DMS53 (cell line): Measurements from ENCODE around the gene MAFF.
A peak's percentile ranks its signal among the peaks of the same experiment; 100 is the strongest.
"Not testable (repeated sequence)": the region's sequence is repeated elsewhere in the genome, so short reads cannot be mapped to it uniquely, and the experiment has no call there.

Experiments used
- DNase-seq: peaks from one replicate; lab custom pipeline; 2025; lab: John Stamatoyannopoulos, UW

Gene MAFF

DNA sequence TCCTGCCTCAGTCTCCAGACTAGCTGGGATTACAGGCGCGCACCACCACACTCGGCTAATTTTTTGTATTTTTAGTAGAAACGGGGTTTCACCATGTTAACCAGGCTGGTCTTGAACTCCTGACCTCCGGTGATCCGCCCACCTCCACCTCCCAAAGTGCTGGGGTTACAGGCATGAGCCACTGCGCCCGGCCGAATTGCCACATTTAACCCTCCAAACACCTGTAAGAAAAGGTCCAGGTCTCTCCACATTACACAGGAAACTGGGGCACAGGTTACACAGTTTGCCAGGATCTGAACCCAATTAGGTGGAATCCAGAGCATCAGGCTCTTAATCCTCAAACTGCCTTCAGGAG lies 24.2 kb upstream of the MAFF start:
- DNase-seq, result not testable (repeated sequence)

DNA sequence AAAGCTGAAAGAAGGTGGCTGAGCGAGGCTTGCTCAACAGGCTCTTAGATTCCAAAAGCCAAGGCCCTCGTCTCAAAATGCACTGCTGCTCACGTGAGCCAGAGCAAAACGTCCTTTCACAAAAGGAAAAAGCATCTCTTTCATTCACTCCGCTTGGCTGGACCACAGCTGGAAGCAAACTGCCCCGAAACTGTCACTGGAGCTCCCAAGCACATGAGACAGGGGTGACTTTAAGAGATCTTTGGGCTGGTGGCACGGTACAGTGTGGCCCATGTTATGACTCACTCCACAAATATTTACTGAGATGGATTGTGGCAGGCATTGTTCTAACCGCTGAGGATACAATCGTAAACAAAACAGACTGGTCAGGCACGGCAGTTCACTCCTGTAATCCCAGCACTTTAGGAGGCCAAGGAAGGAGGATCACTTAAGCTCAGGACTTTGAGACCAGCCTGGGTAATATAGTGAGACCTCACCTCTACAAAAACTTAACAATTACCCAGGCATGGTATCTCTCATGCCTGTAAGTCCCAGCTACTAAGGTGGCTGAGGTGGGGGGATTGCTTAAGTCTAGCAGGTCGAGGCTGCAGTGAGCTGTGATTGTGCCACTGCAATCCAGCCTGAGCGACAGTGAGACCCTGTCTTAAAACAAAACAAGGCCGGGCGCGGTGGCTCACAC lies 23.7 kb upstream of the MAFF start:
- peak; percentile 89 for DNase-seq

DNA sequence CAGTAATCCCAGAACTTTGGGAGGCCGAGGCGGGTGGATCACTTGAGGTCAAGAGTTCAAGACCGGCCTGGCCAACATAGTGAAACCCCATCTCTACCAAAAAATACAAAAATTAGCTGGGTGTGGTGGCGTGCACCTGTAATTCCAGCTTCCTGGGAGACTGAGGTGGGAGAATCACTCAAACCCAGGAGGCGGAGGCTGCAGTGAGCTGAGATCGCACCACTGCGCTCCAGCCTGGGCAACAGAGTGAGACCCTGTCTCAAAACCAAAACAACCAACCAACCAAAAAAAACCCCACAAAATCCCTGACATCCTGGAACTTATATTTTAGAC lies 23.2 kb upstream of the MAFF start:
- DNase-seq, result not testable (repeated sequence)

DNA sequence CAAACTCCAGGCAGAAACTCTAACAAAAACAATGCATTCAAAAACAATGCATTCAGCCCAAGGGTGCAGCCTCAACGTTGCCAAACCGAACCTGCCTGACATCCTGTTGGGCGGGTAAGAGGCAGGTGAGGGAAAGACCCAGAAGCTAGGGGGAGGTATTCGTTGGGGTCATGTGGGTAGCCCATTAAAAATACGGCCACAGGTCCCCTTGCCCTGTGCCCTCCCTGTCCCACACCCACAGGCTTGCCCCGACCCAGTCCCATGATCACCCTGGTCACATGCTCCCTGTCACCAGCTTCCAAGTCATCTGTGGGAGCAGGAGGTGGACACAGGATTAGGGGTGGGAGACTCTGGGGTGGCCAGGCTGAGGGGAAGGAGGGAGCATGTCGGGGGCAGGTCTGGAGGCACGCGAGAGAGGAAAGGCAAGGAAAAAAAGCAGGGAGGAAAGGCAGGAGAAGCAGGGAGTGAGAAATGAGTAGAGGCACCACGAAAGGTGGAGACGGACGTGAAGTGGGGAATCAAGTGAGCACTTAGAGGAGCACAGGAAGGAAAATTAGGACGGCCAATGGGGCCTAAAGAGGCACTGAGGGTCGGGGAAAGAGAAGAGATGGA lies 20.8 kb upstream of the MAFF start:
- DNase-seq, result peak; percentile 63

DNA sequence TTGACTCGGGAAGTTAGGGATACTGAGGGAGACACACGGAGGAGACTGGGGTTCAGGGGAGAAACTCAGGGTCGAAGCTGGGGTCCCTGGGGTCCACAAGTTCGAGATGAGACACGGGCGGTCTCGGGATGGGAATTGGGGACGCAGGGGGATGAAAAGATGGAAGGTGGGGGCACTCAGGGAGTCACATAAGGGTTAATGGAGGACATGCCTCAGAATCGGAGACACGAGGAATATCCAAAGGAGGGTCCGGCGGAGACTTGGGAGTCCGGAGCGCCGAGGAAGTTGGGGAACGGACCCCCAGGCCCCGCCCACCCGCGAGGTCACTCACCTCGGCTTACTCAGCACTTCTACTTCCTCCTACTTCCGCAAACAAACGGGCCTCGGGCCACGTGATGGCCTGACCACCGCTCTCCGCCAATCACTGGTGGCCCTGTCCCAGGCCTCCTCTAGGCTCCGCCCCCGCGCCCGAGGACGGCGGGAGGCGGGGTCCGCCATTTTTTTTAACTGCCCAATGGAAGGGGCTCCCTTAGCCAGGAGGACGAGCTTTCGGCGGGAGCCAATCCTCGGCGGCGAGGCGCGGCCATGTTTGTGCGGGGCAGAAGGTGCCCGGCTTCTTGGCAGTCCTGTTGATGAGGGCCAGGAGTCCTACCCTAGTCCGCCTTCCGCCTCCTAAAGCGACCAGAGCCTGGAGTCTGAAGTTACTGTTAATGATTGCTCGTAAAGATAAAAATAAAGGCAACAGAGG lies 20.2 kb upstream of the MAFF start, which contains the start of gene PLA2G6:
PLA2G6 (minus strand) TSS at position 378 of the 748 bp plus-strand sequence. CDS start 12,404 bp downstream, outside the sequence.
- peak; percentile 95 for DNase-seq

DNA sequence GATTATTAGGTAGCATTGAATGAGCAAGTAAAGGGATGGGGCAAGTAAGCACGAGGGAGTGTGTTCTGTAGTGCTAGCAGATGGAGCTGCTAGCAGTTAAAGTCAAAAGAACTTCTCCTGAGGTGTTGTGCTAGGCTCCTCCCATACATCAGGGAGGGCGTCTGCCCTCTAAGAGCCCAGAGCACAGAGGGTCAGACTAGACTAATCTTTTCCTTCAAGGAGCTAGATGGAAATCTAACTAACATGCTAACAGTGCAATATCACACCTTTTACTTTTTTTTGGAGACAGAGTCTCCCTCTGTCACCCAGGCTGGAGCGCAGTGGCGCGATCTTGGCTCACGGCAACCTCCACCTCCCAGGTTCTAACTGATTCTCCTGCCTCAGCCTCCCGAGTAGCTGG lies 17.0 kb upstream of the MAFF start:
- no peak for DNase-seq

DNA sequence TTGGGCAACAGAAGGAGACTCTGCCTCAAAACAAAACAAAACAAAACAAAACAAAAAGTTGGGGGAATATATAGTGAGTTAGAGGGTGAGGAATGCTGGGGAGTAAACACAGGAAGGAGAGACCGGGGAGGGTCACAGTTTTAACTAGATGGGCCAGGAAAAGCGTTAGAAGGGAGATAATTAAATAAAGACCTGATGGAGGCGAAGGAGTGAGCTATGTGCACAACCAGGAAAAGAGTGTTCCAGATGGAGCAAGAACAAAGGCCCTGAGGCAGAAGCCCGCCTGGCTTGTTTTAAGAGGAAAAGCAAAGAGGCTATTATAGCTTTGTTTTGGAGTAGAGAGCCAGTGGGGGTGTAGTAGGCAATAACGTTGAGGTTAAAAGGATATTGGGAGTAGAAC lies 15.4 kb upstream of the MAFF start:
- DNase-seq, result no peak

DNA sequence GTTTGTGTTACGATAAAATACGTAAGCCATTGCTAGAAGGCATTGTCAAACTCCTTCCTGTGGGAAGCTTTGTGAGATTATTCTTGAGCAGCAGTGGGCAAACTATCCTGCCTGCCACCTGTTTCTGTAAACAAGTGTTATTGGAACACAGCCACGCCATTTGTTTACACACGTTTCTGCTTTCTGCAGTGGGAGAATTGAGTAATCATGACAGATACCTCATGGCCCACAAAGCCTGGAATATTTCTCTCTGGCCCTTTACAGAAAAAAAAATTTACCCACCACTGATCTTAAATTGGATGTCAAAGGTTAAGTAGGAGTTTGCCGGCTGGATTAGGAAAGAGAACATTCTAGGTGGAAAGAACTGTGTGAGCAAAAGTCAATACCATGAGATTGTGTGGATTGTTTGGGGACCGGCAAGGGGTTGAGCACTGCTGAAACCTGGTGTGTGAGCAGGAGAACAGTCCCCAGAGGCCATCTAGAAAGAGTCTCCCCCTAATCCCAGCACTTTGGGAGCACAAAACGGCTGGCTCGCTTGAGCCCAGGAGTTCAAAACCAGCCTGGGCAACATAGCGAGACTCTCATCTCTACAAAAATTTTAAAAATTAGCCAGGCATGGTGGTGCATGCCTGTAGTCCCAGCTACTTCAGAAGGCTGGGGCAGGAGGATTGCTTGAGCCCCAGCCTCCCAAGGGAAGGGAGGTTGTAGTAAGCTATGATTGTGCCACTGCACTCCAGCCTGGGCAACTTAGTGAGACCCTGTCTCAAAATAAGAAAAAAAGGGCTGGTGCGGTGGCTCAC lies 14.2 kb upstream of the MAFF start:
- peak; percentile 78 for DNase-seq

DNA sequence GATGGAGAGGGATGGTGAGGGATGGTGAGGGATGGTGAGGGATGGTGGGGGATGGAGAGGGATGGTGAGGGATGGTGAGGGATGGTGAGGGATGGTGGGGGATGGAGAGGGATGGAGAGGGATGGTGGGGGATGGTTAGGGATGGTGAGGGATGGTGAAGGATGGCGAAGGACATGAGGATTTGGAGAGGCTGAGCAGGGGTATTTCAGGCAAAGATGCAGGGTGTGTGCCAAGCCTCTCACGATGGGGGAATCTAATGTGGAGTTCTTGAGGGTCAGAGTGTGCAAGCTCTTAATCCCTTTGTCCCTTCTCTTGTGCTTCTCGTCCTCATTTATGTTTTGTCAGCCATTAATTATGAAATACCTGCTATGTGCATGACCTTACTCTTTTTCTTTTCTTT lies 12.7 kb upstream of the MAFF start:
- DNase-seq, result no peak

DNA sequence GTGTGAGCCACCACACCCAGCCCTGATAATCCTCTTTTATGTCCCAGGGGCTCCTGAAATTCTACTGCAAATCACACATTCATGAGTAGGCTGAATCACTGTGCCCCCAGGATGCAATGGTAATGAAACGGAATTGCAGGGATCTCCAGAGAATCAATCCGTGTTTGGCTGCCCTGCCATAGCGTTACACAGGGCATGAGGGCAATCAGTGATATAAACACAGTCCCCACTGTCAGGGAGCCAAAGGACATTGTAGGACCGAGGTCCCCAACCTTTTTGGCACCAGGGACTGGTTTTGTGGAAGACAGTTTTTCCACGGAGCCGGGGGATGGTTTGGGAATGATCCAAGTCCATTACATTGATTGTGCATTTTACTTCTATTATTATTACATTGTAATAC lies 11.2 kb upstream of the MAFF start:
- DNase-seq, result no peak

DNA sequence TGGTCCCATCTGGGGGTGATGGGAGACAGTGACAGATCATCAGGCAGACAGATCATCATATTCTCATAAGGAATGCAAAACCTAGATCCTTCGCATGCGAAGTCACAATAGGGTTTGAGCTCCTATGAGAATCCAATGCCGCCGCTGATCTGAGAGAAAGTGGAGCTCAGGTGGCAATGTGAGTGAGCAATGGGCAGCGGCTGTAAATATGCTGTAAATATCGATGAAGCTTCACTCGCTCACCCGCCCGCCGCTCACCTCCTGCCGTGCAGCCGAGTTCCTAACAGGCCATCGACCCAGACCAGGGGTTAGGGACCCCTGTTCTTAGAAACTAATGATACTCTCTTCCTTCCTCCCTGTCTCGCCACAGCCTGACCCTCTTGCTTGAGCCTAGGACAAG lies 10.7 kb upstream of the MAFF start:
- DNase-seq, result no peak

DNA sequence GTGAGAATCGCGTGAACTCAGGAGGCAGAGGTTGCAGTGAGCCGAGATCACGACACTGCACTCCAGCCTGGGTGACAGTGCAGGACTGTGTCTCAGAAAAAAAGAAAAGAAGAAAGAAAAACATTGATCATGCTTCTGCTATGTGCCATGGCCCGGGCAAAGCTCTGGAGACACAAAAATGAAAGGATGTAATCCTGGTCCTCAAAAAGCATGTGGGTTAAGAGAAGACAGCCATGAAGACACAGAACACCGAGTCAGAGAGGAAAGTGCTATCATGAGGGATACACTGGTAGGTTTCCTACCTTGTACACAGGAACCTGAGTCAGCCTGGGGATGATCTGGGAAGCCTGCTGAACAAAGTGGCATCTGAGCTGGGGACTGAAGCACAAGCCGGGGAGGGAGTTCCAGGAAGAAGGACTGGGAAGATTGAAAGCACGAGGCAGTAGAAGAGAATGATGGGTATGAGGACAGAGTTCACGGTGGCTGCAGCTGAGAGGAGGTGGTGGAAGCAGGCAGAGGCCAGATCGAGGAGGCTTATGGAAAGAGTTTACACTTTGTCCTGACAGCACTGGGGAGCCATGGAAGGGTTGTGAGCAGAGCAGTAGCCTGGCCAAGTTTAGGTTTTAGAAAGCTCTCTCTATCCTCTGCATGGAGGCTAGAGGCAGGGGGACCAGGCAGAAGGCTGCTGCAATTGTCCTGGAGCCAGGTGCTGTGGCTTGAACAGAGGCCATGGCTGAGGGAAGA lies 9.9 kb upstream of the MAFF start:
- DNase-seq, result no peak

DNA sequence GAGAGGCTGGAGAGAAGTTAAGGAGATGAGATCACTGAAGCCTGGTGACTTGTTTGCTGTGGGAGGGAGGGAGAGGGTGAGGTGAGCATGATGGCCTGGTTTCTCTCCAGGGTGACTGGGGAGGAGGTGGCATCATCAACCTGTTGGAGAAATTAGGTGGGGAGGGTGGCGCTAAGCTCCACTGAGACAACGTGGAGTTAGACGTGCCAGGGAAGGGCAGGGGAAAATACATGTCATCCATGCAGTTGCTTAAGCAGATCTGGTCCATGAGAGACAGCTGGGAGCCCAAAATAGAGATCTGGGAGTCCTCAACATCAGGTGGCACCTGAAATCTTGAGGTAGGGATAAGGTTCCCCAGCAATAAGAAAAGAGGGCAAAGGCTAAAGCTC lies 9.3 kb upstream of the MAFF start:
- no peak for DNase-seq

DNA sequence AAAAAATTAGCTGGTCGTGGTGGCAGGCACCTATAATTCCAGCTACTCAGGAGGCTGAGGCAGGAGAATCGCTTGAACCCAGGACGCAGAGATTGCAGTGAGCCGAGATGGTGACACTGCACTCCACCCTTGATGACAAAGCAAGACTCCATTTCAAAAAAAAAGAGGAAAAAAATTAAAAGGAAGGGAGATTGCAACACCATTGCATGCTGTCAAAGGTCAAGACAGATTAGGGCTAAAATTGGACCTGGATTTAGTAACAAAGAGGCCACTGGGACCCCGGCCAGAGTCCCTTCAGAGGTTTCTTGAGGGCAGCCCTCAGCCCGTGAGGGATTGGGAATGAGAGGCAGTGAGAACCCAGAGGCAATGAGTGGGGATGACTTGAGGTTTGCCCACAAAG lies 8.2 kb upstream of the MAFF start:
- DNase-seq, result no peak

DNA sequence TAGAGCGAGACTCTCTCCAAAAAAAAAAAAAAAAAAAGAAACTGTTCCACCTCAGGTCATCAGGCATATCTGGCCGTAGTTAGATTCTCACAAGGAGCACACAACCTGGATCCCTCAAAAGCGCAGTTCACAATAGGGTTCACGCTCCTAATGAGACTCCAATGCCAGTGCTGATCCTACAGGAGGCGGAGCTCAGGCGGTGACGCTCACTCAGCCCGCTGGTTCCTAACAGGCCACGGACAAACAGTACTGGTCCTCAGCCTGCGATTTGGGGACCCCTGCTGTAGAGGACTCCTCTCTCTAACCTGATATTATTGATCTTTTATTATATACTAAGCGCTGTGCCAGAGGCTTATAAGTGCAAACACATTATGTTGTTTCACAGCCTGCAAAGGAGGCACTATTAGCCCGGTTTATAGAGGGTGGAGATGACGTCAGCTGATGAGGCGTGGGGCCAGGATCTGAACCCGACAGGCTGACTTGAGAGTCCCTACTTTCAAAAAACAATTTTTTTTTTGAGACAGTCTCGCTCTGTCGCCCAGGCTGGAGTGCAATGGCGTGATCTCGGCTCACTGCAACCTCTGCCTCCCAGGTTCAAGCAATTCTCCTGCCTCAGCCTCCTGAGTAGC lies 4.9 kb upstream of the MAFF start:
- DNase-seq, result peak; percentile 59

DNA sequence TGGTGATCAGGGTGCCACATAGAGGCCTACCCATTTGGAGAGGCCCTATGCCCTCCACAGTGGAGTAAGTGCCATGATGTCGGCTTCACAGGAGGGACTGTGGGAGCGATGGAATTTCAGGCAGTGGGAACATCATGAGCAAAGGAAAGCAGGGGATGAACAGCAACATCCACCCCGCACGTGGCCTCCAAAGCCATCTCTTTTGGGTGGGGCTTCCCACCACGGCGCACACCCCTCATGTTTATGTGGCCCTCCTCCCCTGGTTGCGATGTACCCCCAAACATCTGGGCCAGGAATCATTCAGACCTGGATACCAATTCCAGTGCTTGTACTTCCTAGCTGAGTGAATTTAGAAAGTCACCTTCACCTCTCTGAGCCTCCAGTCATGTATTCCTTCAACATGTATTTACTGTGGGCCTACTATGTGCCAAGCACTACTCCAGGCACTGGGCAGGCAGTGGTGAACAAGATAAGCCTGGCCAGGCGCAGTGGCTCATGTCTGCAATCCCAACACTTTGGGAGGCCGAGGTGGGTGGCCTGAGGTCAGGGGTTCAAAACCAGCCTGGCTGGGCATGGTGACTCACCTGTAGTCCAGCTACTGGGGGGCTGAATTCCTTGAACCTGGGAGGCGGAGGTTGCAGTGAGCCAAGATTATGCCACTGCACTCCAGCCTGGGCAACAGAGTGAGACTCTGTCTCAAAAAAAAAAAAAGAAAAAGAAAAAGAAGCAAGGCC lies 1.8 kb upstream of the MAFF start:
- DNase-seq, result no peak

DNA sequence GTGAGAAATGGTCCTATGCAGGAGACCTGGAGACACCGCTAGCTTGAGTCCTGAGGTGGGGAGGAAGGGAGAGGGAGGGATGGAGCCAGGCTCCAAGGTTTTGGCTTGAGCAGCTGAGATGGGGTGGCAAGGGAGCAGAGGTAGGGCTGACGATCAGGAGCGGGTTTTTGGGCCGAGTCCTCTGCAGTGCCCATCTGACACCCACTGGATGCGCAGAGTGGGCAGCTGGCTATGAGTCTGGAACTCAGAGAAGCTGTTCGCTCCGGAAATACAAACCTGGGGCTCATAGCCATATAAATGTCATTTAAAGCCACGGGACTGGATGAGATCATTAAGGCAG lies 453 bp upstream of the MAFF start:
- no peak for DNase-seq

DNA sequence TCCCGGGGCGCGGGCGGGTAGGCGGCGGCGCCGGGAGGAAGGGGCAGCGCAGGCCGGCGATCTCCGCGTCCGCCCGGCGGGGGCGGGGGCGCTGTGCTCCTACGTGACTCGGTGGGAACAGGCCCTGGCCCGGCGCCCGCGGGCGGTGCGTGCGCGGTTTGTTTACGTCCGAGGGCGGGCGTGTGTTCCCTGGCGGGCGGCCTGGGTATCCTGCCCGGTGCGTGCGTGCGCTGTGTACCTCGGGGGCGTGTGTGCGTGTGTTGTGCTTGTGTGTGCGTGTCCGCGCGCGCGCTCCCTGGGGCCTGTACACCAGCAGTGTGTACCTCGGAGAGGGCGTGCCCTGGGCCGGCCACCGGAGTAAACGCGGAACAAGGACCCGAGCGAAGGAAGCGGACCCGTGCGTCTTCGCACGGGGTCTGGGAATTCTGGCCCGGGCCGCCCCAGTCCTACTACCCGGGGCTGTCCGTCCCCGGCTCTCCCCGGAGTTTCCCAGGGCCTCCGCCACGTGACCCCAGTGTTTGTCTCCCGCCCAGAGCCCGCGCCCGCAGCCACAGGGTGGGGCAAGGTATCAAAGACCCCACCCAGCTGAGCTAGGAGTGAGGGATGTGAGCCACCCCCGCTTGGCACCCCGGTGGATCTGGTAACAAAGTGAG lies 769 bp downstream of the MAFF start:
- peak; percentile 72 for DNase-seq

DNA sequence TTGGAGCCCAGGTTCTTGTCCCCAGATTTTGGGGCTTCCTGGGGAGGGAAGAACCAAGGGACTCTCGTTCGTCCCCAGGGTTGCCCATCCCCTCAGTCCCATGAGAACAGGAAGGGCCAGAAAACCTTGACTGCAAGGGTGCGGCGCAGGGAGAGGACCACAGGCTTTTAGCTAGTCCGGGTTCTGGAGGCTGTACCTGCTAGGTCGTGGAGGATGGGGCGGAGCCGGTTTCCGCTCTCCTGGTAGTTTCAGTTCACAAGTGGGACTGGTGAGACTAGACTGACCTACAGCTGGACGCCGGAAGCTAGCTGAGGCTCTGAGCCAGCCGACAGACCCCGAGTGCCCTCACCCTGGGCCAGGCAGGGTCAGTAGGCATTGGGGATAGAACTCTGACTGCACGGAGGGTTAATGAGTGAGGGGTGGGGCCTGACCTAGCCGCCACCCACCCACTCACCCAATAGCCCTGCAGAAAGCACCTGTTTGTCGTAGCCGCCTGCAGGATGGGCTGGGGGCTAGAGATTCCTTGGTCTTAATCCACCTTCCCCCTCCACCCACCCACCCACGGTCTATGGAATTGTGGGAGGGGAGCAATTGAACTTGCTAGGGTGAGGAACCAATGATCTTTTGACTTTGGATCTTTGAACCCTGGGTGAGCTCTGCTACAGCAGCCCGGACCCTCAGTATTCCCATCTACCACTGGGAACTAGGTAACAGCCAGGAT lies 1.5 kb downstream of the MAFF start:
- peak; percentile 68 for DNase-seq
